Trophoblast cell (in vitro differentiated cells and primary cell): ENCODE results near the gene C14orf93.

ENCODE experiments used
- DNase-seq, 2 donors: peaks; one replicate each; pipeline ENCODE4 v3.0.0-alpha.2; 2016
- H2AFZ ChIP-seq: 2 replicates; pipeline ENCODE4 v1.6.1; 2013; ENCODE audit warnings: low read length, moderate library complexity, mild to moderate bottlenecking; ENCODE audit not compliant: insufficient read depth, poor library complexity
- H2AK5ac ChIP-seq: 2 replicates; pipeline ENCODE4 v1.6.1; 2013; ENCODE audit warnings: mild to moderate bottlenecking, low read length
- H2BK120ac ChIP-seq: 2 replicates; pipeline ENCODE4 v1.6.1; 2013; ENCODE audit warnings: low read length, mild to moderate bottlenecking, moderate library complexity; ENCODE audit not compliant: insufficient read depth, poor library complexity
- H2BK12ac ChIP-seq: 2 replicates; pipeline ENCODE4 v1.6.1; 2013; ENCODE audit warnings: mild to moderate bottlenecking, low read length, moderate library complexity
- H2BK5ac ChIP-seq: 2 replicates; pipeline ENCODE4 v1.6.1; 2013; ENCODE audit warnings: low read length, low read depth, moderate library complexity, mild to moderate bottlenecking; ENCODE audit not compliant: poor library complexity
- H3K14ac ChIP-seq: 2 replicates; pipeline ENCODE4 v1.6.1; 2013; ENCODE audit warnings: mild to moderate bottlenecking, low read length
- H3K18ac ChIP-seq: 2 replicates; pipeline ENCODE4 v1.6.1; 2013; ENCODE audit warnings: mild to moderate bottlenecking, low read length
- H3K23ac ChIP-seq: 2 replicates; pipeline ENCODE4 v1.6.1; 2013; ENCODE audit warnings: low read length
- H3K27ac ChIP-seq: 2 replicates; pipeline ENCODE4 v1.5.1; 2013; ENCODE audit warnings: low read depth, mild to moderate bottlenecking, inconsistent platforms, low read length, moderate library complexity
- H3K27me3 ChIP-seq: 2 replicates; pipeline ENCODE4 v1.6.1; 2013; ENCODE audit warnings: inconsistent platforms, mild to moderate bottlenecking, low read length, moderate library complexity; ENCODE audit not compliant: insufficient read depth
- H3K36me3 ChIP-seq, 2 experiments: 1 replicate in 1 of 2; 2 replicates in 1 of 2; pipeline ENCODE4 v1.6.1; 2013; ENCODE audit warnings: low read length in 2 of 2, mild to moderate bottlenecking in 2 of 2, moderate library complexity in 1 of 2; ENCODE audit not compliant: insufficient read depth in 2 of 2, control insufficient read depth in 1 of 2
- H3K4ac ChIP-seq: 2 replicates; pipeline ENCODE4 v1.6.1; 2013; ENCODE audit warnings: low read depth, mild to moderate bottlenecking, low read length, moderate library complexity
- H3K4me1 ChIP-seq, 2 experiments: 1 replicate in 1 of 2; 2 replicates in 1 of 2; pipeline ENCODE4 v1.6.1; 2013; ENCODE audit warnings: low read length in 2 of 2, mild to moderate bottlenecking in 2 of 2, moderate library complexity in 1 of 2; ENCODE audit not compliant: insufficient read depth in 2 of 2, control insufficient read depth in 1 of 2
- H3K4me2 ChIP-seq: 2 replicates; pipeline ENCODE4 v1.6.1; 2013; ENCODE audit warnings: inconsistent platforms, mild to moderate bottlenecking, low read length, moderate library complexity
- H3K4me3 ChIP-seq: 2 replicates; pipeline ENCODE4 v1.5.1; 2013; ENCODE audit warnings: mild to moderate bottlenecking, low read depth, low read length, inconsistent platforms
- H3K79me1 ChIP-seq: one replicate; pipeline ENCODE4 v1.6.1; 2013; ENCODE audit warnings: low read length
- H3K79me2 ChIP-seq: 2 replicates; pipeline ENCODE4 v1.6.1; 2013; ENCODE audit warnings: low read length, mild to moderate bottlenecking; ENCODE audit not compliant: control insufficient read depth, insufficient read depth, poor library complexity
- H3K9ac ChIP-seq: 2 replicates; pipeline ENCODE4 v1.6.1; 2013; ENCODE audit warnings: mild to moderate bottlenecking, low read length
- H3K9me3 ChIP-seq: 2 replicates; pipeline ENCODE4 v1.6.1; 2013; ENCODE audit warnings: low read depth, mild to moderate bottlenecking, control low read depth, inconsistent platforms, low read length; ENCODE audit not compliant: insufficient read depth
- H4K12ac ChIP-seq: 2 replicates; pipeline ENCODE4 v1.6.1; 2013; ENCODE audit warnings: low read depth, mild to moderate bottlenecking, low read length, moderate library complexity
- H4K8ac ChIP-seq: 2 replicates; pipeline ENCODE4 v1.6.1; 2013; ENCODE audit warnings: low read depth, mild to moderate bottlenecking, low read length, moderate library complexity
- H4K91ac ChIP-seq: one replicate; pipeline ENCODE4 v1.6.1; 2013; ENCODE audit warnings: low read depth, mild to moderate bottlenecking, low read length, moderate library complexity
- WGBS: extraction: QIAGEN DNeasy Blood & Tissue Kit; methylation state at CpG from one replicate; pipeline ENCODE4 v1.1.7; 2013; ENCODE audit warnings: missing lambda C conversion rate; ENCODE audit not compliant: insufficient read length, insufficient coverage; ENCODE audit errors: extremely low coverage; 5-methylcytosine and 5-hydroxymethylcytosine counted together

Gene C14orf93

DNA sequence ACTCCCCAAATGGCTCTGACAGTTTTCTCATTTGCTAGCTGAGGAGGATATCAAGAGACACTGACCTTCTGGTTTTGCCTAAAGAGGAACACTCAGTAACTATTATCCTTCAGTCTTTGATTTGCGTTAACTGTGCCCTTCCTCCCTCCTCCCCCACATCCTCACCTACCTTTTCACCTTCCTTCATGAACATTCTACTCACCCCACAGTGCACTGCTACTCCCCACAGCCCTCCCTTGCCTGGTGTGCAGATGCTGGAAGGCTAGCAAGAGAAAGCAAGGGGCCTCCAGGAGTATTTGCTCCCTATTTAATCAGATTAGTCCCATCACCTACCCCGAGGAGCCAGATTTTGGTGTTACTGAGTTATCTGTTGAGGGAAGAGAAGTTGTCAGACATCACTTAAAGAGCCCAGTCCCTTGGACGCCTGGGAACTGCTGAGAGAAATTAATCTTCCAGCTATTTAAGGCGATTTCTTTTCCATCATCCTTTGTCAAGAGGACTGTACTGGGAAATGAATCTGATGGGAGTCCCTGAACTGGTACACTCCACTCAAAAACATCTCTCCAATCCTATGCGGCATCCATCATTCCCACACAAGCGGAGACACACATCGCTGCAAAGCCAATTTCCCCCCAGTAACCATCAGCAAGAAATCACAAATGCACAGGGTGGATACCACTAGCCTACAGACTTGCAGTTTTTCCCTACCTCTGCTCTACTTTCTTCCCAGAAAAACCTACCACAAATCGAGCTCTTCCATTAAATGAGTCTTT lies 13.3 kb upstream of the C14orf93 start:
- no peak overlapping the region for H3K18ac ChIP-seq
- no peak overlapping the region for H2BK12ac ChIP-seq

DNA sequence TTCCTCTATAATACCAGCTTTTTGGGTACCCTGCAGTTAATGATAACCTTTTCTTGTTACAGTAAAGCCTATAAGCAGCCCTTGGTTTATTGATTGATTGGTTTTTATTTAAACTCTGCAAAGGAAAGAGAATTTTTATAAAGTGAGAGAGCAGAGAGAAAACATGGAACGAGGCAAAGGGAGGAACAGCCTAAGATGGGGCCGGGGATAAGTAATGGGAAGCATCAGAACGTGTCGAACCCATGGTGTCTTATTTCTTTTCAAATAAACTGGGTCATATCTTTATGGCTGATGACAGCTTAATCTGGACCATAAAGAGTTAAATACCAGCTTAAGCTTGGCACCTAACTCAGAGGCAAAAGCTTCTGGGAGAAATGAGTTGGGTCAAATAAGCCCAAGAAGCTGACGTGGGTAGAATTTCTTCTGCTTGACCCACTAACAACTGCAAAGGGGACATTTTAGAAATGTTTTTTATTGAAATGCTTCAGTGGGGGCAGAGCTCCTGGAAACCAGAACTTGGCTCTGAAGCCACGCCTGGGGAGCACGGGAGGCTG lies 12.0 kb upstream of the C14orf93 start:
- WGBS = no CpG with 5 or more reads among the region's 7 CpGs
- Histone ChIP-seq H3K27me3 (no peaks in the 10 kb centered on the region), H3K79me2 (no peaks in the 10 kb centered on the region), H3K27ac (no peak overlapping the region), H4K91ac (no peak overlapping the region), H2BK5ac (no peak overlapping the region), H3K4ac (no peak overlapping the region), H3K9me3 (no peaks in the 10 kb centered on the region), H3K4me2 (no peak overlapping the region), H3K14ac (no peak overlapping the region), H3K23ac (no peak overlapping the region), H3K9ac (no peak overlapping the region), H3K4me1 (no peaks in the 10 kb centered on the region), H3K79me1 (no peaks in the 10 kb centered on the region), H2AFZ (no peak overlapping the region), H2AK5ac (no peak overlapping the region), H2BK120ac (no peak overlapping the region), H3K36me3 (peaks cover 14 to 18% of the 10 kb centered on the region in 2 experiments), H4K8ac (no peak overlapping the region), H3K18ac (no peak overlapping the region), H4K12ac (no peak overlapping the region), H3K4me3 (no peak overlapping the region), H2BK12ac (no peak overlapping the region)
- no peak for DNase-seq

More for the DNA sequence above, 13.3 kb upstream of the C14orf93 start:
- Histone ChIP-seq H3K27ac (no peak overlapping the region), H3K9ac (no peak overlapping the region), H2AFZ (no peak overlapping the region), H3K4me1 (no peaks in the 10 kb centered on the region), H3K79me1 (no peaks in the 10 kb centered on the region), H4K12ac (no peak overlapping the region), H3K36me3 (peaks cover 15 to 20% of the 10 kb centered on the region in 2 experiments), H3K4me3 (no peak overlapping the region), H2AK5ac (no peak overlapping the region), H3K27me3 (no peaks in the 10 kb centered on the region), H4K91ac (no peak overlapping the region), H2BK5ac (no peak overlapping the region), H4K8ac (no peak overlapping the region), H3K4ac (no peak overlapping the region), H3K9me3 (no peaks in the 10 kb centered on the region), H3K4me2 (no peak overlapping the region), H3K14ac (no peak overlapping the region), H3K79me2 (no peaks in the 10 kb centered on the region), H3K23ac (no peak overlapping the region), H2BK120ac (no peak overlapping the region)
- no CpG with 5 or more reads among the region's 8 CpGs for WGBS
- no peak for DNase-seq

DNA sequence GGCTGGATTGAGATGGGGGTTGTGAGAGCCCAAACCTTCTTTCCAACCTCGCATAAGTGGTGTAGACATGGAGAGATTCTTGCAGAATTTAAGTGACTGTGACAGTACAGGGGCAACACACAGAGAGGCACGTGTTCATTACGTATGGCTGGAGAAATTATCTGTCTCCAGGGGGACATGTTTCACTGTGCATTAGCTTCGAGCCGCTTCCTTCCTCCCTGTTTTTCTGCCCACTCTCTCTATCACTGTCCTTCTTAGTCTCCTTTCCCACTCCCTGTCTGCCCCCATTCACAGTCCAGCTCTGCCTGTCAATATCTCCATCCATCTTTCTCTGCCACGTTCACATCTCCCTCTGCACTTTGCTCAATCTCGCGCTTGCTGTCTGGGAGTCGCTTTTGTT lies 11.5 kb upstream of the C14orf93 start:
- no peak overlapping the region for H3K4me2 ChIP-seq
- H2AFZ ChIP-seq = no peak overlapping the region

DNA sequence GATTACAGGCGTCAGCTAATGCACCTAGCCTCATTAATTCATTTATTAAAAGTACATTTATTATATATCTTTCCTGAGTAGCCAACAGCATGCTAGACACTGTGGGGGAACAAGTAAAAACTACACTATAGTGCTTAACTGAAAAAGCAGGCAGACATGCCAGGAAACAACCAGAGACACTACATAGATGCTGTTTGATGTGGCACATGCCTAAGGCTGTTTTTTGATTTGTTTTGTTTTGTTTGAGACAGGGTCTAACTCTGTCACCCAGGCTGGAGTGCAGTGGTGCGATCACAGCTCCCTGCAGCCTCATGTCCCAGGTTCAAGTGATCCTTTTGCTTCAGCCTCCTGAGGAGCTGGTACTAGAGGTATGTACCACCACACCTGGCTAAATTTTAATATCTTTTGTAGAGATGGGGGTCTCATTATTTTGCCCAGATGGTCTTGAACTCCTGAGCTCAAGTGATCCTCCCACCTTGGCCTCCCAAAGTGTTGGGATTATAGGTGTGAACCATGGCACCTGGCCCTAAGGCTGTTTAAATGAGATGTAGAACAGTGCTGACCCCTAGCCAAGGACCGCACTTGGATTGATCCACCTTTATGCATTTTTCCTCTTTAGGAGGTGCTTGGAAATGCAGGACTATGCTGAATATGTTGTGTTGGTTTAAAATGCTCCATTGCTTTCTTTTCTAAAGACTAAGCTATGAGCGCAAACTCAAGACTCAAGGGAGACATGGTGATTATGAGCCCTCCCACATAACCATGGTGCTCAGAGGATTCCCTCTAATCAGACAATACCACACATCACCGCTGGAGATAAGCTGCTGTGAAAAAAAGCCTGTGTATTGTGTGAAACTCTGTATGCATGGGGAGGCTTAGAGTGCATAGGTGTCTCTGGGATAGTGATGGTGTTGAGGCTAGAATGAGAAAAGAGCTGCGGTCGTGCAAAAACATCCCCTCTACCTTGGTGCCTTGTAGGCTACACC lies 10.5 kb upstream of the C14orf93 start:
- H4K91ac ChIP-seq = no peak overlapping the region
- no CpG with 5 or more reads among the region's 7 CpGs for WGBS

More for the DNA sequence above, 11.5 kb upstream of the C14orf93 start:
- H3K23ac ChIP-seq = no peak overlapping the region
- no peak overlapping the region for H2BK12ac ChIP-seq
- no CpG with 5 or more reads among the region's 9 CpGs for WGBS
- no peak overlapping the region for H4K12ac ChIP-seq
- H3K18ac ChIP-seq = no peak overlapping the region
- H3K79me2 ChIP-seq = no peaks in the 10 kb centered on the region
- no peak overlapping the region for H3K4me3 ChIP-seq
- no peaks in the 10 kb centered on the region for H3K79me1 ChIP-seq
- no peaks in the 10 kb centered on the region for H3K9me3 ChIP-seq
- no peak overlapping the region for H2BK120ac ChIP-seq
- no peaks in the 10 kb centered on the region for H3K4me1 ChIP-seq
- H2AK5ac ChIP-seq = no peak overlapping the region
- no peak overlapping the region for H3K27ac ChIP-seq
- H3K9ac ChIP-seq = no peak overlapping the region
- H4K91ac ChIP-seq = no peak overlapping the region
- H3K4ac ChIP-seq = no peak overlapping the region
- no peak overlapping the region for H3K14ac ChIP-seq
- no peak overlapping the region for H2BK5ac ChIP-seq
- no peaks in the 10 kb centered on the region for H3K27me3 ChIP-seq
- H4K8ac ChIP-seq = no peak overlapping the region
- no peak for DNase-seq
- H3K36me3 ChIP-seq = peaks cover 11 to 17% of the 10 kb centered on the region in 2 experiments

More for the DNA sequence above, 10.5 kb upstream of the C14orf93 start:
- H3K36me3 ChIP-seq = peaks cover 4 to 7% of the 10 kb centered on the region in 2 experiments
- H3K79me2 ChIP-seq = no peaks in the 10 kb centered on the region
- H2AK5ac ChIP-seq = no peak overlapping the region
- H4K12ac ChIP-seq = no peak overlapping the region
- H3K4me1 ChIP-seq = no peaks in the 10 kb centered on the region
- no peak overlapping the region for H2BK120ac ChIP-seq
- no peak overlapping the region for H2BK5ac ChIP-seq
- H3K4ac ChIP-seq = no peak overlapping the region
- H3K27me3 ChIP-seq = no peaks in the 10 kb centered on the region
- H3K27ac ChIP-seq = no peak overlapping the region
- H3K4me3 ChIP-seq = no peak overlapping the region
- H3K9ac ChIP-seq = no peak overlapping the region
- H3K23ac ChIP-seq = no peak overlapping the region
- H4K8ac ChIP-seq = no peak overlapping the region
- H2BK12ac ChIP-seq = no peak overlapping the region
- no peaks in the 10 kb centered on the region for H3K9me3 ChIP-seq
- H3K14ac ChIP-seq = no peak overlapping the region
- H3K4me2 ChIP-seq = no peak overlapping the region
- H3K79me1 ChIP-seq = no peaks in the 10 kb centered on the region
- no peak for DNase-seq
- no peak overlapping the region for H3K18ac ChIP-seq
- H2AFZ ChIP-seq = no peak overlapping the region
